Natural killer cell treated with Interleukin-12 subunit alpha and Interleukin-12 subunit beta and Interleukin-15 and Interleukin-18, amount 100 ng/mL, for 72 hours (primary cell): ENCODE results near the gene HMGA1. TPM values are rescaled to one million over a fixed set of nuclear protein-coding genes. Genes with fewer than 3 reads are reported as not detected.
A peak's percentile ranks its signal among the peaks of the same experiment; 100 is the strongest.
"Not testable (repeated sequence)": the region's sequence is repeated elsewhere in the genome, so short reads cannot be mapped to it uniquely, and the experiment has no call there.

Experiments
- ATAC-seq, 2 donors: fragments of 150-1000 bp; cut with Tn5 transposase in 1 of 2; sonication (Bioruptor Pico), chemical (Tn5 transposase) in 1 of 2; 2 replicates each; pipeline ENCODE4 v1.10.0; 2021
- DNase-seq: peaks from one replicate; pipeline ENCODE4 v3.0.0; 2022; ENCODE audit warnings: low spot score
- H3K27ac Mint-ChIP-seq, 2 donors: 1 replicate in 1 of 2; 2 replicates in 1 of 2; pipeline ENCODE4 v1.8.0; 2022; ENCODE audit warnings: mixed read lengths in 2 of 2, mild to moderate bottlenecking in 1 of 2, moderate library complexity in 1 of 2
- H3K27me3 Mint-ChIP-seq, 2 donors: 1 replicate in 1 of 2; 2 replicates in 1 of 2; pipeline ENCODE4 v1.8.0; 2022; ENCODE audit warnings: mixed read lengths in 2 of 2
- H3K36me3 Mint-ChIP-seq: one replicate; pipeline ENCODE4 v1.8.0; 2022; ENCODE audit warnings: mixed read lengths
- H3K4me1 Mint-ChIP-seq, 2 donors: 1 replicate in 1 of 2; 2 replicates in 1 of 2; pipeline ENCODE4 v1.8.0; 2022; ENCODE audit warnings: low read depth in 2 of 2, mixed read lengths in 2 of 2, mild to moderate bottlenecking in 1 of 2
- H3K4me3 Mint-ChIP-seq: one replicate; pipeline ENCODE4 v1.8.0; 2022; ENCODE audit warnings: mixed read lengths
- H3K9me3 Mint-ChIP-seq: 2 replicates; pipeline ENCODE4 v1.8.0; 2022; ENCODE audit warnings: mixed read lengths
- total RNA-seq, 2 donors: library from RNA; stranded (reverse); gene quantifications; one replicate each; pipeline ENCODE4 v1.2.3, GENCODE V29; 2022

The HMGA1 gene
- total RNA-seq, 2 donors from 2014 or later: 151 to 556 TPM

DNA sequence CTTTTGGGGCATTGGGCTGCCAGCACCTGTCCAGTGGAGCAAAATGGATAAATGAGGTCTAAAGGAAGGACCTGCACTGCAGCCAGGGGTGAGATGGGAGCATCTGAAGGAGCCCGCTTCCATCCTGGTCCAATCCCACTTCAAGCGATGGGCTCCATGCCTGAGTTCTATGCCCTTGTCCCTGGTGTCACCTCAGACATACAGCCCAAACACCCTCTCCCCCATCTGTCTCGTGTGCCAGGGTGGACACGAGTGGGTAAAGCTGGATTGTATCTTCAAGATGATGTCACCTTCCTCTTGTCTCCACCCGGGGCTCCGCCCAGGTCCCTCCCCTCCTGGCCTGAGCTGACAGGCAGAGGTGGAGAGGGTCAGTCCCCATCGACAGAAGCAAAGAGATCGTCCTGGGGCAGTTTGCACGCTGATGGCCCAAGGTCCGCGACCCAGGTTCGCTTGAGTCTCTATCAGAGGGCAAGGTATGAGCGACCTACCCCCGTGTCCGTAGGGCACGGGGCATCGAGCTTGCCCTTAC lies 11.6 kb downstream of the HMGA1 start:
- Mint-ChIP-seq H3K4me1 (peaks cover 19 to 27% of the 10 kb centered on the region in 2 donors), H3K4me3 (peak overlapping the region; percentile 91), H3K27ac (peak overlapping the region; percentile 78 to 87), H3K36me3 (no peaks in the 10 kb centered on the region), H3K9me3 (no peaks in the 10 kb centered on the region), H3K27me3 (no peaks in the 10 kb centered on the region)
- DNase-seq (no peak), ATAC-seq (peak; percentile 21 to 44)

DNA sequence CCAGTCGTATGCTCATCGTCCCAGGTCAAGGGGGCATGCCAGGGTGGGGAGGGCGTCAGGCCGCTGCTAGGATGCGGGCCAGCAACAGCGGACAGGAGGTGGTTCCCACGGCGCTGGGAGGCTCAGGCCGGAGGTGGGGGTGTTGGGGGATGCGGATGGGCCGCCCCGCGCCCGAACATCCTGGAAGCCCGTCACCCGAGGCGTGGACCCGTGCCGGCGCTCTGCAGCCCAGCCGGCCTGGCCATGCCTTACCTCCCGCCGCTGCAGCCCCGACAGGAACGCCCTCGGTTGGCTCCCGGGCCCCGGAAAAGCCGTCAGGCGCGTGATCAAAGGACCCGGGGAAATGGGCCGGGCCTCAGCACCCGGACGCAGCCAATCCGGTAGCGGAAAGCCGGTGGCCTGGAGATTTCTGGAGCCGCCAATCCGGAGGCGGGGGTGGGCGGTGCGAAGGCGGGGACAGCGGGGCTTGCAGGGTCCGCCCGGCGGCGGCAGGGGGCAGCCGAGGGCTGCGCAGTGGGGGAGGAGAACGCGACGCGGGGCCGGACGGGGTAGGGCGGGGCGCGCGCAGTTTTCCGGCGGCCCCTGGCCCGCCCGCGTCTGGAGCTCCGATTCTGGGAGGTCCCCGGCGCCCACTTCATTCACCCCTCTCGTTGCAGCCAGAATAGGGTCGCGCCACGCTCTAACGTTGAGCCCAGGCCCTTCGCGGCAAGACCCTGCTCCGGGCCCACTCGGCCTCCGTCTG lies 12.2 kb downstream of the HMGA1 start, which contains the start of gene SMIM29:
SMIM29 (minus strand) TSS at position 280 of the 742 bp plus-strand sequence. CDS start 1,215 bp downstream, outside the sequence.
- Mint-ChIP-seq H3K27me3 (no peaks in the 10 kb centered on the region), H3K4me1 (peaks cover 15 to 22% of the 10 kb centered on the region in 2 donors), H3K27ac (peak within 1 kb of the TSS; percentile 78 to 87), H3K9me3 (no peaks in the 10 kb centered on the region), H3K36me3 (no peaks in the 10 kb centered on the region), H3K4me3 (peak within 1 kb of the TSS; percentile 91)
- peak; percentile 96 for ATAC-seq
- DNase-seq: peak; percentile 97

DNA sequence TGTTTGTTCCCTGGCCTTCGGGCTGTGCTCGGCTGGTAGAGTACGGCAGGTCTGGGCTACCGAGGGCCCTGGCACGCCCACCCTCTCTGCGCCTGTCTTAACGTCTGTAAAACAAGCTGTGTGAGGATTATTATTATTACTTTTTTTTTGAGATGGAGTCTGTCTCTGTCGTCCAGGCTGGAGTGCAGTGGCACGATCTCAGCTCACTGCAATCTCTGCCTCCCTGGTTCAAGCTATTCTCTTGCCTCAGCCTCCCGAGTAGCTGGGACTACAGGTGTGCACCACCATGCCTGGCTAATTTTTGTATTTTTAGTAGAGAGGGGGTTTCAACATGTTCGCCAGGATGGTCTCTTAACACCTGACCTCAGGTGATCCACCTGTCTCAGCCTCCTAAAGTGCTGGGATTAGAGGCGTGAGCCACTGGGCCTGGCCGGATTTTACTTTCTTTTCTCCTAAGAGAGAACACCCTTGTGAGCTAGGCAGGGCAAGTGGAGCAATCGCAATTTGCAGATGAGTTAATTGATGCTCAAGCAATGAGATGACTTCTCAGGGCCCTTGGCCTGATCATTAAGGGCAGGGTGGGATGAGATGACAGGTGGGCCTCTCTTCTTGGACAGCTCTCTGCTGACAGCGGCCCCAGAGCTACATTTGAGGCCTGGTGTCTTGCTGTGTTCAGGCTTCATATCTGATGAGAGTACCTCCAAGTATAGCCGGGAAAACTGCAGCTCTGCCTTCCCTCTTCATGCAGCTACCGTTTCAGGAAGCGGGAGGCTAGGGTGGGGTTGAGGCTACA lies 13.0 kb downstream of the HMGA1 start:
- ATAC-seq: peak; percentile 49 to 54

DNA sequence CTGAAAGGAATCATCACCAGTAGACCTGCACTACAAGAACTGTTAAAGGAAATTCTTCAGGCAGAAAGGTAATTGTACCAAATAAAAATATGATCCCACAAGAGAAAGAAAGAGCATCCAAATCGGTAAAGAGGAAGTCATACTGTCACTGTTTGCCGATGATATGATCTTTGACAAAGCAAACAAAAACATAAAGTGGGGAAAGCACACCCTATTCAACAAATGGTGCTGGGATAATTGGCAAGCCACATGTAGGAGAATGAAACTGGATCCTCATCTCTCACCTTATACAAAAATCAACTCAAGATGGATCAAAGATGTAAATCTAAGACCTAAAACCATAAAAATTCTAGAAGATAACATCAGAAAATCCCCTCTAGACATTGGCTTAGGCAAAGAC lies 15.7 kb downstream of the HMGA1 start:
- not testable (repeated sequence) for H3K4me3 Mint-ChIP-seq, ATAC-seq, H3K27ac Mint-ChIP-seq

More for the DNA sequence above, 13.0 kb downstream of the HMGA1 start:
- Mint-ChIP-seq H3K27me3 (no peaks in the 10 kb centered on the region), H3K4me3 (peak overlapping the region; percentile 91), H3K36me3 (no peaks in the 10 kb centered on the region), H3K9me3 (no peaks in the 10 kb centered on the region), H3K27ac (peak overlapping the region; percentile 49 to 87), H3K4me1 (peaks cover 15 to 19% of the 10 kb centered on the region in 2 donors)
- DNase-seq: no peak

DNA sequence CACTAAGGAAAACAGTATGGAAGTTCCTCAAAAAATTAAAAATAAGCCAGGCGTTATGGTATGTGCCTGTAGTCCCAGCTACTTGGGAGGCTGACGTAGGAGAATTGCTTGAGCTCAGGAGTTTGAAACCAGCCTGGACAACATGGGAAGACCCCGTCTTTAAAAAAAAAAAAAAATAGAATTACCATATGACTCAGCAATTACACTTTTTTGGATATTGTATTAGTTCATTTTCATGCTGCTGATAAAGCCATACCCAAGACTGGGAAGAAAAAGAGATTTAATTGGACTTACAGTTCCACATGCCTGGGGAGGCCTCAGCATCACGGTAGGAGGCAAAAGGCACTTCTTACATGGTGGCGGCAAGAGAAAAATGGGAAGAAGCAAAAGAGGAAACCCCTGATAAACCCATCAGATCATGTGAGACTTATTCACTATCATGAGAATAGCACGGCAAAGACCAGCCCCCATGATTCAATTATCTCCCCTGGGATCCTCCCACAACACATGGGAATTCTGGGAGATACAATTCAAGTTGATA lies 22.9 kb downstream of the HMGA1 start:
- DNase-seq (no peak), ATAC-seq (no peak)
- Mint-ChIP-seq H3K27ac (no peak overlapping the region), H3K27me3 (no peaks in the 10 kb centered on the region), H3K4me1 (no peaks in the 10 kb centered on the region), H3K9me3 (no peaks in the 10 kb centered on the region), H3K36me3 (no peaks in the 10 kb centered on the region), H3K4me3 (no peak overlapping the region)

More for the DNA sequence above, 15.7 kb downstream of the HMGA1 start:
- not testable (repeated sequence) for H3K4me1 Mint-ChIP-seq, H3K36me3 Mint-ChIP-seq, H3K27me3 Mint-ChIP-seq, DNase-seq, H3K9me3 Mint-ChIP-seq

DNA sequence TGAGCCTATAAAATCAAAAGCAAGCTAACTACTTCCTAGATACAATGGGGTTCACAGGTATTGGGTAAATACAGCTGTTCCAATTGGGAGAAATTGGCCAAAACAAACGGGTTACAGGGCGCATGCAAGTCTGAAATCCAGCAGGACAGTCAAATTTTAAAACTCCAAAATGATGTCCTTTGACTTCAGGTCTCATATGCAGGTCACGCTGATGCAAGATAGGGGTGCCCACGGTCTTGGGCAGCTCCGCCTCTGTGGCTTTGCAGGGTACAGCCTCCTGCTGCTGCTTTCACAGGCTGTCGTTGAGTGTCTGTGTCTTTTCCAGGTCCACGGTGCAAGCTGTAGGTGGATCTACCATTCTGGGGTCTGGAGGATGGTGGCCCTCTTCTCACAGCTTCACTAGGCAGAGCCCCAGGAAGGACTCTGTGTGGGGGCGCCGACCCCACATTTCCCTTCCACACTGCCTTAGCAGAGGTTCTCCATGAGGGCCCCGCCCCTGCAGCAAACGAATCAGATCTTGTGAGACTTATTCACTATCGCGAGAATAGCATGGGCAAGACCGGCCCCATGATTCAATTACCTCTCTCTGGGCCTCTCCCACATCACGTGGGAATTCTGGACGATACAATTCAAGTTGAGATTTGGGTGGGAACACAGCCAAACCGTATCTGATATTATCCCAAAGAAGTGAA lies 24.0 kb downstream of the HMGA1 start:
- Mint-ChIP-seq H3K4me3 (no peak overlapping the region), H3K9me3 (no peaks in the 10 kb centered on the region), H3K36me3 (no peaks in the 10 kb centered on the region), H3K4me1 (no peaks in the 10 kb centered on the region), H3K27ac (no peak overlapping the region), H3K27me3 (peaks cover 0 to 5% of the 10 kb centered on the region in 2 donors)
- DNase-seq (no peak), ATAC-seq (no peak)

DNA sequence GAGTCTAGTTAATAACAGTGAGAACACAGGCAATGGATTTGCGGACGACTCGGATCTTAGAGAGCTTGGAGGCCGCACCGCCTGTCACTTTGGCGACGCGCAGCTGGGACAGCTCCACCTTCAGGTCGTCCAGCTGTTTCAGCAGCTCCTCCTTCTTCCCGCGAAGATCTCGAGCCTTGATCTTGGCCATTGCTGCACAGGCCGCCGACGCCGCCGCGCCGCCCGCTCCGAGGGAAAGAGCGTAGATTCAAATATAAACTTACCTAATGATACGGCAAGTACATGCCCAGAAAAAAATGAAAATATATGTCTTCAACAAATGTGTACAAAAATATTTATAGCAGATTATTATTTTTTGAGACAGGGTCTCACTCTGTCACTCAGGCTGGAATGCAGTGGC lies 26.8 kb downstream of the HMGA1 start:
- H3K4me1 Mint-ChIP-seq, H3K27ac Mint-ChIP-seq, H3K9me3 Mint-ChIP-seq, H3K4me3 Mint-ChIP-seq, H3K36me3 Mint-ChIP-seq, ATAC-seq, DNase-seq, H3K27me3 Mint-ChIP-seq: not testable (repeated sequence)

DNA sequence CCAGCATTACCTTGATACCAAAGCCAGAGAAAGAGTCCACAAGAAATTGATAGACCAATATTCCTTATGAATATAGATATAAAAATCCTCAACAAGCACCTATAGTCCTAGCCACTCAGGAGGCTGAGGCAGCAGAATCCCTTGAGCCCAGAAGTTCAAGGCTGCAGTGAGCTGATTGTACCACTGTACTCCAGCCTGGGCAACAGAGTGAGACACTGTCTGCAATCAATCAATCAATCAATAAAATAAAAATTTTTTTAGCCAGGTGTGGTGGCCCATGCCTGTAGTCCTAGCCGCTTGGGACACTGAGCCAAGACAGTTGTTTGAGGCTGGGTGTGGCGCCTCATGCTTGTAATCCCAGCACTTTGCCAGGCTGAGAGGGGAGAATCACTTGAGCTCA lies 31.1 kb downstream of the HMGA1 start:
- no peak for DNase-seq
- no peak overlapping the region for H3K27ac Mint-ChIP-seq
- H3K4me3 Mint-ChIP-seq: no peak overlapping the region
- no peak for ATAC-seq
- H3K36me3 Mint-ChIP-seq: no peaks in the 10 kb centered on the region
- H3K4me1 Mint-ChIP-seq: no peaks in the 10 kb centered on the region
- H3K9me3 Mint-ChIP-seq: no peaks in the 10 kb centered on the region
- peaks cover 0 to 5% of the 10 kb centered on the region in 2 donors for H3K27me3 Mint-ChIP-seq

DNA sequence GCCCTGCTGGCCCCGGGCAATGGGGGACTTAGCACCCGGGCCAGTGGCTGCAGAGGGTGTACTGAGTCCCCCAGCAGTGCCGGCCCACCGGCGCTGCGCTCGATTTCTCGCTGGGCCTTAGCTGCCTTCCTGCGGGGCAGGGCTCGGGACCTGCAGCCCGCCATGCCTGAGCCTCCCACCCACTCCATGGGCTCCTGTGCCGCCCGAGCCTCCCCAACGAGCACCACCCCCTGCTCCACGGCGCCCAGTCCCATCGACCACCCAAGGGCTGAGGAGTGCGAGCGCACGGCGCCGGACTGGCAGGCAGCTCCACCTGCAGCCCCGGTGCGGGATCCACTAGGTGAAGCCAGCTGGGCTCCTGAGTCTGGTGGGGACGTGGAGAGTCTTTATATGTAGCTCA lies 32.5 kb downstream of the HMGA1 start:
- not testable (repeated sequence) for H3K27ac Mint-ChIP-seq, H3K27me3 Mint-ChIP-seq, ATAC-seq, H3K36me3 Mint-ChIP-seq, DNase-seq, H3K4me3 Mint-ChIP-seq, H3K4me1 Mint-ChIP-seq, H3K9me3 Mint-ChIP-seq

DNA sequence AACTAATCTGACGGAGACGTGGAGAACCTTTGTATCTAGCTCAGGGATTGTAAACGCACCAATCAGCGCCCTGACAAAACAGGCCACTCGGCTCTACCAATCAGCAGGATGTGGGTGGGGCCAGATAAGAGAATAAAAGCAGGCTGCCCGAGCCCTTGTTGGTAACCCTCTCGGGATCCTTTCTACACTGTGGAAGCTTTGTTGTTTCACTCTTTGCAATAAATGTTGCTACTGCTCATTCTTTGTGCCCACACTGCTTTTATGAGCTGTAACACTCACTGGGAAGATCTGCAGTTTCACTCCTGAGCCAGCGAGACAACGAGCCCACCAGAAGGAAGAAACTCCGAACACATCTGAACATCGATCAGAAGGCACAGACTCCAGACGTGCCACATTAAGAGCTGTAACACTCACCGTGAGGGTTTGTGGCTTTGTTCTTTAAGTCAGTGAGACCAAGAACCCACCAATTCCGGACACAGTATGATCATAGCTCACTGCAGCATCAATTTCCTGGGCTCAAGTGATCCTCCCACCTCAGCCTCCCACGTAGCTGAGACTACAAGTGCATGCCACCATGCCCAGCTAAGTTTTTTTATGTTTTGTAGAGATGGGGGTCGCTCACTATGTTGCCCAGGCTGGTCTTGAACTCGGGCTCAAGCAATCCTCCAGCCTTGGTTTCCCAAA lies 33.1 kb downstream of the HMGA1 start:
- H3K27ac Mint-ChIP-seq, H3K36me3 Mint-ChIP-seq, H3K4me1 Mint-ChIP-seq, ATAC-seq, H3K27me3 Mint-ChIP-seq, DNase-seq, H3K9me3 Mint-ChIP-seq: not testable (repeated sequence)
- H3K4me3 Mint-ChIP-seq: peak overlapping the region; percentile 15

DNA sequence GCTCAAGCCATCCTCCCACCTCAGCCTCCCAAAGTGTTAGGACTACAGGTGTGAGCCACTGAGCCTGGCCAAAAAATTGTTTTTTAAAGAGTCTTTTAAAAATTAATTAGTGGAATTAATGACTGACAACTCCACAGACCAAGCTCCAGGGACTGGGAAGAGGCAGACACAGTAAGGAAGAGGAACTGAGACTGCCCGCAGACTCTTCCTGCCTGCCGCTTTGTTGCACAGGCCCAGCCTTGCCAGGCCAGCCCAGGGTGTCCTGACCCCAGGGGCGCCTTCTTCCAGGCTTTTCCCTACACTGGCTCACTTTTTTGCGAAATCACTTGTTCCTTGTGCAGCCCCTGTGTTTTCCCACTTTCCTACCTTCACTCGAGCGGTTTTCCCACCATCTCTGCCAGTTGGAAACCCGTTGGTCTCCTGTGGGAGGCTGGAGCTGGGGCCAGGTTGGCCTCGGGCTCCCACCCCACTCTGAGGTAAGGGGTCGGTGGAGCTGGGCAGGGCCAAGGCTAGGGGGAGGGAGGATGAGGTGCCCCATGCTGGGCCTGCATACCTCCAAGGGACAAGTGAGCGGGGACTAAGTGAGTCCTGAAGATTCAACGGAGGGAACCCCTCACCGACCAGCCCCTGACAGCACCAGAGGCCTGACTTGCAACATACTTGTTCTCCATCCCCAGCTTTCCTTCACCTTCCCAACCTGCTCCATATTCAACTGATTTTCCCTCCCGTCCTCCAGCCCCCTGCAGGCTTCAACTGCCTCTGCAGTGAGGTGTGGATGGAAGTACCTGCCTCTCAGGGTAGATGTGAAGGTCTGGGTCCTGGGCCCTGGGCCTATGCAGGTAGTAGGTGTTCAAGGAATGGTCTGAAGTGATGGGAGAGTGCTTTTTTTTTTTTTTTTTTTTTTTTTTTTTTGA lies 35.6 kb downstream of the HMGA1 start:
- no peak overlapping the region for H3K4me3 Mint-ChIP-seq
- H3K9me3 Mint-ChIP-seq: no peaks in the 10 kb centered on the region
- H3K27ac Mint-ChIP-seq: no peak overlapping the region
- peaks cover 0 to 5% of the 10 kb centered on the region in 2 donors for H3K4me1 Mint-ChIP-seq
- no peak for DNase-seq
- H3K36me3 Mint-ChIP-seq: no peaks in the 10 kb centered on the region
- peak in 1 of 2 donors; percentile 24 for ATAC-seq
- no peaks in the 10 kb centered on the region for H3K27me3 Mint-ChIP-seq

DNA sequence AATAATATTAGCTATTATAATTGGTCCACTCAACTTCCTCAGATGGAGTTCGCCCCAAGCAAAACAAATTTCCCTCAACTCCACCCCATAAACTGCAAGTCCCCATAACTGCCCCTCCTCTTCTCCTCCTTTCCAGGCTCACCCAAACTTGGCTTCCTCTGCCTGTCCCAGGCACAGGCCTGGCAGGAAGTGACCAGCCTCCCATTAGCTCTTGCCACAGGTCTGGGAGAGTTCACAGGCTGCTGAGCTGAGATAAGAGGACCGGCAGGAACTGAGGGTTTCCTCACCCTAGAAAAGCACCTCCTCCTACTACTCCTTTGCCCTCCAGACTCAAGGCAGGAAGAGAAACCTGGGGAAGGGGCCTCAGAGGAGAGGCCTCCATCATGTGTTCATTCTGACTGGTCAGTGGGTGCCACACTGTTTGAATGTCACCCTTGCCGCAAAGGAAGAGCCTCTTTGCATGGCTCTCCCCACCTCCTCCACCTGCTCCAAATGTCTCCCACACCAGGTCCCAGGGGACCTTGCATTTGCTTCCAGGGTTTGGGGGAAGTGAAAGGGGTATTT lies 36.7 kb downstream of the HMGA1 start:
- Mint-ChIP-seq H3K4me3 (no peak overlapping the region), H3K27me3 (no peaks in the 10 kb centered on the region), H3K9me3 (no peaks in the 10 kb centered on the region), H3K27ac (no peak overlapping the region), H3K36me3 (no peaks in the 10 kb centered on the region), H3K4me1 (peaks cover 0 to 5% of the 10 kb centered on the region in 2 donors)
- ATAC-seq: no peak
- DNase-seq: no peak
